ENCODE data around the gene AGBL4. TPM values are rescaled to one million over a fixed set of nuclear protein-coding genes. Genes with fewer than 3 reads are reported as not detected.

The AGBL4 gene
- polyA plus RNA-seq, 3 donors, result 0.05 TPM; not detected in 2

- Histone ChIP-seq H3K4me2 (replicated peaks; ENCODE audit: extremely low read depth, low read length, poor library complexity, severe bottlenecking) (no peak overlapping the region), H2AFZ (ENCODE audit: insufficient read depth, low read depth, low read length, poor library complexity, severe bottlenecking) (no peak overlapping the region), H3K36me3 (replicated peaks in 1 of 2; ENCODE audit: control insufficient read depth in 1 of 2, insufficient read depth in 2 of 2, low read length in 2 of 2) (no peaks in the 10 kb centered on the region), H3K4me3 (replicated peaks in 1 of 3; ENCODE audit: low read depth in 2 of 3, low read length in 3 of 3) (no peak overlapping the region), H3K27me3 (ENCODE audit: control insufficient read depth in 2 of 2, insufficient read depth in 2 of 2, low read length in 2 of 2) (no peaks in the 10 kb centered on the region), H3K27ac (ENCODE audit: low read depth in 1 of 2, low read length in 2 of 2) (no peak overlapping the region), H3K79me2 (ENCODE audit: insufficient read depth, low read length) (no peaks in the 10 kb centered on the region), H3K4me1 (ENCODE audit: control insufficient read depth in 1 of 2, insufficient read depth in 2 of 2, low read length in 2 of 2) (no peaks in the 10 kb centered on the region), H4K20me1 (ENCODE audit: insufficient read depth, low read length) (no peaks in the 10 kb centered on the region), H3K9ac (ENCODE audit: insufficient read depth, low read length, poor library complexity, severe bottlenecking) (no peak overlapping the region), H3K9me3 (replicated peaks in 1 of 2; ENCODE audit: control insufficient read depth in 1 of 2, insufficient read depth in 1 of 2, low read length in 2 of 2) (no peaks in the 10 kb centered on the region)
- intact Hi-C loops (cut with micrococcal nuclease), result no loop called here
- H3K9me3 Mint-ChIP-seq, result peaks cover 0 to 19% (median 6%) of the 10 kb centered on the region in 7 donors
- H3K4me3 Mint-ChIP-seq, result no peak overlapping the region
- no peak overlapping the region for H3K27ac Mint-ChIP-seq
- no peak for DNase-seq
- H3K27me3 Mint-ChIP-seq (ENCODE audit: low read depth in 3 of 3), result peaks cover 1 to 3% (median 3%) of the 10 kb centered on the region in 3 donors
- H3K4me1 Mint-ChIP-seq, result peaks cover 22% of the 10 kb centered on the region
- H3K36me3 Mint-ChIP-seq, result no peaks in the 10 kb centered on the region
- TF ChIP-seq CTCF (IDR thresholded peaks at IDR 0.05), result no peak
Measured at GRCh38 chr1:48543854-48544253, 1479.9 kb downstream of the AGBL4 start.

- Histone ChIP-seq H3K4me3 (replicated peaks in 1 of 3; ENCODE audit: low read depth in 2 of 3, low read length in 3 of 3) (no peak overlapping the region), H3K4me1 (ENCODE audit: control insufficient read depth in 1 of 2, insufficient read depth in 2 of 2, low read length in 2 of 2) (no peaks in the 10 kb centered on the region), H3K9ac (ENCODE audit: insufficient read depth, low read length, poor library complexity, severe bottlenecking) (no peak overlapping the region), H3K27me3 (ENCODE audit: control insufficient read depth in 2 of 2, insufficient read depth in 2 of 2, low read length in 2 of 2) (no peaks in the 10 kb centered on the region), H2AFZ (ENCODE audit: insufficient read depth, low read depth, low read length, poor library complexity, severe bottlenecking) (no peak overlapping the region), H4K20me1 (ENCODE audit: insufficient read depth, low read length) (no peaks in the 10 kb centered on the region), H3K79me2 (ENCODE audit: insufficient read depth, low read length) (no peaks in the 10 kb centered on the region), H3K9me3 (replicated peaks in 1 of 2; ENCODE audit: control insufficient read depth in 1 of 2, insufficient read depth in 1 of 2, low read length in 2 of 2) (no peaks in the 10 kb centered on the region), H3K36me3 (replicated peaks in 1 of 2; ENCODE audit: control insufficient read depth in 1 of 2, insufficient read depth in 2 of 2, low read length in 2 of 2) (no peaks in the 10 kb centered on the region), H3K4me2 (replicated peaks; ENCODE audit: extremely low read depth, low read length, poor library complexity, severe bottlenecking) (no peak overlapping the region), H3K27ac (ENCODE audit: low read depth in 1 of 2, low read length in 2 of 2) (no peak overlapping the region)
- 69% methylated on average over 3 of the region's 3 CpGs for WGBS (ENCODE audit: insufficient coverage)
- TF ChIP-seq CTCF (IDR thresholded peaks at IDR 0.05), result no peak
- Mint-ChIP-seq H3K4me3 (no peak overlapping the region), H3K9me3 (peaks cover 0 to 15% (median 6%) of the 10 kb centered on the region in 7 donors), H3K36me3 (no peaks in the 10 kb centered on the region), H3K4me1 (peaks cover 19% of the 10 kb centered on the region), H3K27ac (no peak overlapping the region), H3K27me3 (ENCODE audit: low read depth in 3 of 3) (peaks cover 0 to 6% (median 1%) of the 10 kb centered on the region in 3 donors)
- DNase-seq, result no peak
- intact Hi-C loops (cut with micrococcal nuclease), result no loop called here
Measured at GRCh38 chr1:48540587-48540986, 1483.2 kb downstream of the AGBL4 start.
